Prostate gland (tissue), 2 donors: ENCODE measurements around the gene EPC1. TPM values are rescaled to one million over a fixed set of nuclear protein-coding genes. Genes with fewer than 3 reads are reported as not detected.
"Not testable (repeated sequence)": the region's sequence is repeated elsewhere in the genome, so short reads cannot be mapped to it uniquely, and the experiment has no call there.

ENCODE experiments used
- DNase-seq: peaks from one replicate; pipeline ENCODE4 v3.0.0-alpha.2; 2019; ENCODE audit warnings: low spot score
- H3K27ac ChIP-seq, 2 donors: fragments of 200-600 bp; sonication (generic); 2 replicates each; pipeline ENCODE4 v1.5.1; 2017 to 2019
- H3K27me3 ChIP-seq: fragments of 200-600 bp; sonication (generic); replicated peaks from 2 replicates; pipeline ENCODE4 v1.5.1; 2019; ENCODE audit not compliant: insufficient read depth
- H3K36me3 ChIP-seq, 2 donors: fragments of 200-600 bp; sonication (generic); 1 replicate in 1 of 2; 2 replicates in 1 of 2; pipeline versions ENCODE4 v1.5.1 to v1.8.1; 2017 to 2019
- H3K4me1 ChIP-seq: fragments of 200-600 bp; sonication (generic); replicated peaks from 2 replicates; pipeline ENCODE4 v1.5.1; 2019
- H3K4me3 ChIP-seq, 2 donors: fragments of 200-600 bp; sonication (generic); 2 replicates each; pipeline ENCODE4 v1.5.1; 2017 to 2019
- H3K9me3 ChIP-seq: fragments of 200-600 bp; sonication (generic); 2 replicates; pipeline ENCODE4 v1.5.1; 2017
- POLR2A ChIP-seq: fragments of 450-650 bp; IDR thresholded peaks from one replicate; pipeline ENCODE4 v1.6.1; 2016; ENCODE audit warnings: antibody characterized with exemption, mild to moderate bottlenecking
- POLR2AphosphoS5 ChIP-seq: sonication (generic); formaldehyde crosslinking; IDR thresholded peaks from one replicate; pipeline ENCODE4 v1.6.1; 2017; ENCODE audit warnings: antibody characterized with exemption
- whole genome bisulfite sequencing: methylation state at CpG from one replicate; pipeline ENCODE4 v1.1.5; 2018; 5-methylcytosine and 5-hydroxymethylcytosine counted together
- intact Hi-C: fragments of 100-400 bp; cut with DNase I; formaldehyde crosslinking; loops from one replicate; pipeline ENCODE4 v1.14.2; 2022
- total RNA-seq, 2 donors: library from RNA; depleted of rRNA; stranded (reverse); fragments of >200 nt; gene quantifications; one replicate each; pipeline ENCODE4 v1.1.0, GENCODE V29; 2016
- TF ChIP-seq, protein P1 (sequence below), 4 experiments: fragments of 200-600 bp in 2 of 4; fragments of 450-650 bp in 2 of 4; sonication (generic) in 2 of 4; IDR thresholded peaks; 1 replicate in 3 of 4; 2 replicates in 1 of 4; pipeline ENCODE4 v1.5.1; 2016 to 2019; ENCODE audit warnings: antibody characterized with exemption in 4 of 4, mild to moderate bottlenecking in 2 of 4, moderate library complexity in 2 of 4

EPC1 gene
- total RNA-seq, 2 donors from 2014 or later: 37.1 to 58.3 TPM

- DNase-seq: no peak
- Histone ChIP-seq H3K9me3 (no peaks in the 10 kb centered on the region), H3K27me3 (no peaks in the 10 kb centered on the region), H3K4me3 (no peak overlapping the region), H3K36me3 (no peaks in the 10 kb centered on the region), H3K27ac (no peak overlapping the region), H3K4me1 (no peaks in the 10 kb centered on the region)
- intact Hi-C loops: no loop called here
- TF ChIP-seq, protein P1, sequence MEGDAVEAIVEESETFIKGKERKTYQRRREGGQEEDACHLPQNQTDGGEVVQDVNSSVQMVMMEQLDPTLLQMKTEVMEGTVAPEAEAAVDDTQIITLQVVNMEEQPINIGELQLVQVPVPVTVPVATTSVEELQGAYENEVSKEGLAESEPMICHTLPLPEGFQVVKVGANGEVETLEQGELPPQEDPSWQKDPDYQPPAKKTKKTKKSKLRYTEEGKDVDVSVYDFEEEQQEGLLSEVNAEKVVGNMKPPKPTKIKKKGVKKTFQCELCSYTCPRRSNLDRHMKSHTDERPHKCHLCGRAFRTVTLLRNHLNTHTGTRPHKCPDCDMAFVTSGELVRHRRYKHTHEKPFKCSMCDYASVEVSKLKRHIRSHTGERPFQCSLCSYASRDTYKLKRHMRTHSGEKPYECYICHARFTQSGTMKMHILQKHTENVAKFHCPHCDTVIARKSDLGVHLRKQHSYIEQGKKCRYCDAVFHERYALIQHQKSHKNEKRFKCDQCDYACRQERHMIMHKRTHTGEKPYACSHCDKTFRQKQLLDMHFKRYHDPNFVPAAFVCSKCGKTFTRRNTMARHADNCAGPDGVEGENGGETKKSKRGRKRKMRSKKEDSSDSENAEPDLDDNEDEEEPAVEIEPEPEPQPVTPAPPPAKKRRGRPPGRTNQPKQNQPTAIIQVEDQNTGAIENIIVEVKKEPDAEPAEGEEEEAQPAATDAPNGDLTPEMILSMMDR (IDR thresholded peaks at IDR 0.05): no peak
- no peak for TF ChIP-seq POLR2A
- no peak for TF ChIP-seq POLR2AphosphoS5
Measured at GRCh38 chr10:32239769-32240168, 107.2 kb downstream of the EPC1 start.

- DNase-seq: no peak
- 78% methylated on average over 3 of the region's 3 CpGs for WGBS
- Histone ChIP-seq H3K4me1 (no peaks in the 10 kb centered on the region), H3K36me3 (no peaks in the 10 kb centered on the region), H3K9me3 (no peaks in the 10 kb centered on the region), H3K27ac (no peak overlapping the region), H3K27me3 (no peaks in the 10 kb centered on the region), H3K4me3 (no peak overlapping the region)
- intact Hi-C loops: no loop called here
- TF ChIP-seq, protein P1 (IDR thresholded peaks at IDR 0.05): no peak
- no peak for TF ChIP-seq POLR2AphosphoS5
- no peak for TF ChIP-seq POLR2A
Measured at GRCh38 chr10:32237644-32238345, 109.2 kb downstream of the EPC1 start.

DNA sequence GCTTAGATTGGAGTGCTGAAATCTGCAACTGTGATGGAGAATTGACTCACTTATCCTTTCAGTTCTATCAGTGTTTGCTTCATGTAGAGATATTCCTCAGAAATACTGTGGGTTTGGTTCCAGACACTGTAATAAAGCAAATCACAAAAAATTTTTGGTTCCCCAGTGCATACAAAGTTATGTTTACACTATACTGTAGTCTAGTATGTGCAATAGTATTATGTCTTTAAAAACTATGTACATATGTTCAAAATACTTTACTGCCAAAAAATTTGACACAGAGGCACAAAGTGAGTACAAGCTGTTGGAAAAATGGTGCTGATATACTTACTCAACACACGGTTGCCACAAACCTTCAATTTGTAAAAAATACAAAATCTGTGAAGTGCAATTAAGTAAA is 112.5 kb downstream of the EPC1 start:
- no peaks in the 10 kb centered on the region for H3K27me3 ChIP-seq
- no peaks in the 10 kb centered on the region for H3K4me1 ChIP-seq
- H3K36me3 ChIP-seq: no peaks in the 10 kb centered on the region
- DNase-seq: no peak
- H3K9me3 ChIP-seq: no peaks in the 10 kb centered on the region
- H3K4me3 ChIP-seq: no peak overlapping the region
- intact Hi-C loops: no loop called here
- no peak overlapping the region for H3K27ac ChIP-seq
- TF ChIP-seq, protein P1 (IDR thresholded peaks at IDR 0.05): no peak
- no peak for TF ChIP-seq POLR2A
- no peak for TF ChIP-seq POLR2AphosphoS5
- WGBS: 80% methylated on average over 1 of the region's 1 CpG

GRCh38 chr10:32233375-32233774 is 113.6 kb downstream of the EPC1 start:
- 97% methylated on average over 18 of the region's 36 CpGs for WGBS
- not testable (repeated sequence) for H3K4me3 ChIP-seq

DNA sequence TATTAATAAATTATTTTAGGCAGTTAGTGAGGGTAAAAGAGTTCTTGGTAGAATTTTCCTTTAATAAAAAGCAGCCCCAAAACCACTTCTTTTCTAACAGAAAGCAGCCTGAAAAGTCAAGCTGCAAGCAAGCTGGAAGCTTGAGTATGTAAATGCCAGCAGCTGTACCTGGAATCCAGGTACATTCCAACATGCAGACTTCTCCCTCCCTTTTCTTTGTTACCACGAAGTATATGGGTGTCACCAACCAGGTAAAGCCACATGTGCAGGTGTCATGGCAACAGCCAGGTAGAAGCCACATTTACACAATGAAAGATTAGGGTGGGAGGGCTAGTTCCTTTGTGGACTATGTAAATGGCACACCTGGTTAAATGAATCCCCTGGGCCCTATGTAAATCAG is 114.6 kb downstream of the EPC1 start:
- Histone ChIP-seq H3K4me1 (no peaks in the 10 kb centered on the region), H3K27ac (no peak overlapping the region), H3K9me3 (no peaks in the 10 kb centered on the region), H3K36me3 (no peaks in the 10 kb centered on the region), H3K27me3 (no peaks in the 10 kb centered on the region), H3K4me3 (no peak overlapping the region)
- no peak for DNase-seq
- intact Hi-C loops: no loop called here
- TF ChIP-seq, protein P1 (IDR thresholded peaks at IDR 0.05): no peak
- TF ChIP-seq POLR2A (no peak), POLR2AphosphoS5 (no peak)
- 11% methylated on average over 1 of the region's 1 CpG for WGBS

More at GRCh38 chr10:32233375-32233774, 113.6 kb downstream of the EPC1 start:
- intact Hi-C loops, H3K27ac ChIP-seq, H3K27me3 ChIP-seq, H3K9me3 ChIP-seq, H3K4me1 ChIP-seq, DNase-seq, H3K36me3 ChIP-seq: not testable (repeated sequence)

DNA sequence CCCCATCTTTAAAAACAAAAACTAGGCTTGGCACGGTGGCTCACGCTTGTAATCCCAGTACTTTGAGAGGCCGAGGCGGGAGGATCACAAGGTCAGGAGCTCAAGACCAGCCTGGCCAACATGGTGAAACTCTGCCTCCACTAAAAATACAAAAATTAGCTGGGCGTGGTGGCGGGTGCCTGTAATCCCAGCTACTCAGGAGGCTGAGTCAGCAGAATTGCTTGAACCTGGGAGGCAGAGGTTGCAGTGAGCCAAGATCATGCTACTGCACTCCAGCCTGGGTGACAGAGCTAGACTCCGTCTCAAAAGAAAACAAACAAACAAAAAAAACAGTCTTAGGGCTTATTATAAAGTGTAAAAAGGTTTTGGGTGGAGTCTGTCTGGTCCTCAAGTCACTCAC is 117.2 kb downstream of the EPC1 start:
- H3K27me3 ChIP-seq, H3K27ac ChIP-seq, DNase-seq, H3K4me1 ChIP-seq, intact Hi-C loops, H3K9me3 ChIP-seq, H3K4me3 ChIP-seq, H3K36me3 ChIP-seq: not testable (repeated sequence)
- WGBS: 91% methylated on average over 7 of the region's 7 CpGs
